Activated CD4-positive, alpha-beta T cell treated with anti-CD3 and anti-CD28 coated beads, Interleukin-2, amount 50 U/mL, for 4 hours (primary cell): ENCODE data around the gene PARP8.
"Not testable (repeated sequence)": the region's sequence is repeated elsewhere in the genome, so short reads cannot be mapped to it uniquely, and the experiment has no call there.

Source experiments
- DNase-seq, 2 experiments: peaks; one replicate each; pipeline ENCODE4 v3.0.0-alpha.2; 2020

Gene PARP8

DNA sequence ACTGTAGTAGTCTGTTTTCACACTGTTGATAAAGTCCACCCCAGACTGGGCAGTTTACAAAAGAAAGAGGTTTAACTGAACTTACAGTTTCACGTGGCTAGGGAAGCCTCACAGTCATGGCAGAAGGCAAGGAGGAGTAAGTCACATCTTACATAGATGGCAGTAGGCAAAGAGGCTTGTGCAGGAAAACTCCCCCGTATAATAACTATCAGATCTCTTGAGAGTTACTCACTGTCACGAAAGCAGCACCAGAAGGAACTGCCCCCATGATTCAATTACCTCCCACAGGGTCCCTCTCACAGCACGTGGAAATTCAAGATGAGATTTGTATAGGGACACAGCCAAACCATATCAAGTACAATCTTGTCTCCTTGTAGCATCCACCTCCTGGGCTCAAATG, 21.1 kb downstream of the PARP8 start:
- no peak for DNase-seq

GRCh38 chr5:50691399-50692016, 25.1 kb downstream of the PARP8 start:
- no peak for DNase-seq

DNA sequence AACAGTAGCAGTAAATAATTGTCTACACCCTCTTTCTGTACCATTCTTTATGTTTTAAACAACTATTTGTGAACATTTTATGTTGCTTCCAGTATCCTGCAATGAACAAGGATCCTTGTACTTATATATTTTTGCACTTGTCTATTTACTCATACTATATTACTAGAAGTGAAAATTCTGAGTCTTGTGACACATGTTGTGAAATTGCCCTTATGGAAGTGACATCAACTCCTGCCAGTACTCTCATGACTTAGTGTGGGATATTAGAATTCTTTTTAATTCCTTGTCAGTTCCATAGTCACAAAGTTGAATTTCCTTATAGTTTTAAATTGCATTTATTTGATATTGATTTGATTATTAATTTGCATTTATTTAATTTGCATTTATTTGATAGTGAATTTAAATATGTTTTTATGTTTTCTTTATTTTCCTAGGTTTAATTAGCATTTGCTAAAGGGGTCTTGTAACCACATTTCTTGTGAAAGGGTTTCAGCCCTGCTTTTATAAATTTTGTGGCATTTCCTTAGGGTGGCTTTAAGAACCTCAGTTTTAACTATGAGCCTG, 27.7 kb downstream of the PARP8 start:
- DNase-seq: no peak

DNA sequence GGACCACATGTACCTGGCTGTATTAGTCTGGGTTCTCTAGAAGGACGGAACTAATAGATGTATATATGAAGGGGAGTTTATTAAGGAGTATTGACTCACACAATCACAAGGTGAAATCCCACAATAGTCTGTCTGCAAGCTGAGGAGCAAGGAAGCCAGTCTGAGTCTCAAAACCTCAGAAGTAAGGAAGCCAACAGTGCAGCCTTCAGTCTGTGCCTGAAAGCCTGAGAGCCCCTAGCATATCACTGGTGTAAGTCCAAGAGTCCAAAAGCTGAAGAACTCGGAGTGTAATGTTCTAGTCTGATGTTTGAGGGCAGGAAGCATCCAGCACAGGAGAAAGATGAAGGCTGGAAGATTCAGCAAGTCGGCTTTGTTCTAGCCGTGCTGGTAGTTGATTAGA, 28.2 kb downstream of the PARP8 start:
- not testable (repeated sequence) for DNase-seq

GRCh38 chr5:50697739-50698138, 31.3 kb downstream of the PARP8 start:
- no peak for DNase-seq

- peak in 1 of 2 experiments; percentile 8 for DNase-seq
Measured at GRCh38 chr5:50699737-50700136, 33.3 kb downstream of the PARP8 start.

- no peak for DNase-seq
Measured at GRCh38 chr5:50700706-50701105, 34.3 kb downstream of the PARP8 start.

GRCh38 chr5:50702615-50703366, 36.4 kb downstream of the PARP8 start:
- DNase-seq: no peak

- DNase-seq: no peak
Measured at GRCh38 chr5:50703367-50703666, 36.9 kb downstream of the PARP8 start.

DNA sequence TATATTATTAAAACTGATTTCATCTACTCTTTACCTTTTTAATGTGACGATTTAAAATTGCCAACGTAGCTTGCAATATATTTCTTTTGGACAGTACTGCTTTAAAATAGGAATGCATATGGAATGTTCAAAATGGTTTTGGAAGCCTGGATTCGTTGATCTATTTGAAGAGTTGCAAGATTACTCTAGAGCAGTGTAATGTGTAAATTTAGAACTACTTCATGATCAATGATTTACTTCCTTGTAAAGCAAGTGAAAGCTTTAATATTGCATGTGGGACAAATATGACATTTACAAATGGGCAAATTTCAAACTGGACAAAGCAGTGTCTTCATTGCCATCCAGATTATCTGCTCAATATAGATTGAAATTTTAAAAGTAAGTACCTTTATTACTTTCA, 38.3 kb downstream of the PARP8 start:
- DNase-seq: no peak

DNA sequence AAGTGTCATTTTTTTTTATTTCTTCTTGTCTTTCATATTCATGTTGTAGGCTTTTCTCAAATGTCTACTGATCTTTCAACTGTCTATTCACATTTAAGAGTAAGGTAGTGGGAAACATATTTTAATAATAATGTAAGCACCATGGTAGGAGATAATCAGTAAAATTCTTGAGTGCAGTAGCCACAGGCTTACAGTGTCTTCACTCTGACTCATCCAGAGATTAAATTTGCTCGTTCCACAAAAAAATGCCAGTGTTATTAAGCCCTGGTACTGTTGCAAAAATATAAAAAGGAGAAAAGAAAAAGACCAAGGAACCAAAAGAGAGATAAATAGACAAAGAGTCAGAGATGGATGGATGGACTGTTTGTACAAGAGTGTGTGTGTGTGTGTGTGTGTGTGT, 43.0 kb downstream of the PARP8 start:
- DNase-seq: no peak

- DNase-seq: no peak
Measured at GRCh38 chr5:50710838-50711237, 44.4 kb downstream of the PARP8 start.

DNA sequence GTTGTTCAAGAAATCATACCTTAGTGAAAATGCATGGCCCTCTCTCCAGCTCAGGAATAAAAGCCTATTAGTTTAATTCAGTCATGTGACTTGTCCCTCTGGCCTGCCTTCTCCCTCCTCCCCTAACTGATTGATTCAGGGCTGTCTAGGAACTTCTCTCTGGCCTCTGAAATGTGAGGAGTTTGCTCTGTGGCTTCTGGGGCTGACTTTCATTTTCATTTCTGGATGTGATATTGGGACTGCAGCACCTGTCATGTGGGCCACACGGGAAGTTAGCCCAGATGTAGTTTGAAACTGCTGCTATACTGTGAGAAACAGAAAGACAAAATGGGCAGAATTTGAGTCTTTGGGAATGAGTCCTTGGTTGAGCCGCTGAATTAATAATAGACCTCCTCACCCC, 44.8 kb downstream of the PARP8 start:
- DNase-seq: peak; percentile 30 to 38

GRCh38 chr5:50712479-50712878, 46.0 kb downstream of the PARP8 start:
- no peak for DNase-seq

DNA sequence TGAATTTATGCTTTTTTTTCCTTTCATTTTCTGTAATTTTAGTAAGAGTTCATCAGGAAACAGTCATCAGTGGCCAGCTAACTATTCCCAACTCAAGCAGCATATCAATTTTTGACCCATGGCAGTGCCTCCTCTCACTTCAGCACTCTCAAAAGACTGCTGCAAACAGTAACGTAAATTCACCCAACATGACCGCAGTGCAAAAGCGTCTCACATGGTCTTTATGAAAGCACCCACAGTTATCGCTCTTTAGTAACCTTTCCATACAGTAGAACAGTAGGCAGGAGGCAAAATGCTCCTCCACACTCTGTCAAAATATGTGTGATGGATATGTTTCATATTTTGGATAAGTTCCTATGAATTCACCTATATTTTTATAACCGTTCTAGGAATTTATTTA, 48.6 kb downstream of the PARP8 start:
- DNase-seq: no peak

- DNase-seq: no peak
Measured at GRCh38 chr5:50716134-50716533, 49.7 kb downstream of the PARP8 start.

DNA sequence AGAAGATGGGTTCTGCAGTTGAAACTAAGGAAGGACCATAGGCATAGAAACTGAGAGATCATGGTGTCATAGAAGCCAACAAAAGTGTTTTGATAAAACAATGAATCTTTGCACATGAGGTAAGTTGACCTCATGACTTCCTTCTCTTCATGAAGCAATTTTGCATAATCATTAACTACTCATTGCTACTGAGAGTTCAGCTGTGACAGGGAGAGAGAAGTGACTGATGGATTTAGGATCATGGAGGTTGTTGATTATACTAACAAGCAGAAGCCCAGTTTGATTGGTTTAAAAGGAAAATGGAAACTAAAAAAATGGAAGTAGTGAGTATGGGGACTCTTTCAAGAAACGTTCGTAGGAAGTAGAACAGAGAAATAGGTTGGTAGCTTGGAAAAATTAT, 51.2 kb downstream of the PARP8 start:
- DNase-seq: no peak

DNA sequence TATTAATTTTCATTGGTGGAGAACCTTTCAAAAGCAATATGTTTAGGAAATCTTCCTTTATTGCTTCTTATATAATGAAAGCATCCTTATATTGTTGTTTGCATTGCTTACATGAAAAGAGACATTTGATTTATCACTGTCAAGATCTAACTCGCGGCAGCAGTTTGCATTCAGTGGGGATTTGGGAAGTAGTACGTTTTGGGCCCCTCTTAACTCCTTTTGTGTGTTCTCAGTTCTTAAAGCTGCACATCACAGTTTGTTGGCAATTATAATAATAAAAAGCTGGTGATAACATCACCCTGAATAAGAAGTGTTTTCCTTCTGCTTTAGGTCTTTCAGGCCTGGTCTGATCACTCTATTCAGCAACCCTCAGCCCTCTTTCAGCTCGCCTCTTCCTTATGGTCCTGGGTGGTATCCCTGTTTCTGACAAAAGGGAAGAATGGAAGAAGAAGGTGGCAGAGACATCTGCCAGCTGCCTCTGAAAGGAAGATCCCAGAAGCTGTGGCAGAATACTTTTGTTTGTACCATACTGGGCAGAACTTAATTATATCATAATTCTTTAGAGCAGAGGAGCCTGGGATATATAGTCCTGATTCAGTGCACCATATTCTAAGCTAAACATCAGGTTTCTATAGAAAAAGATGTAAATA, 53.7 kb downstream of the PARP8 start:
- no peak for DNase-seq

GRCh38 chr5:50722223-50722622, 55.8 kb downstream of the PARP8 start:
- no peak for DNase-seq

- no peak for DNase-seq
Measured at GRCh38 chr5:50724262-50724661, 57.8 kb downstream of the PARP8 start.

GRCh38 chr5:50725800-50726474, 59.5 kb downstream of the PARP8 start:
- no peak for DNase-seq

GRCh38 chr5:50726475-50727148, 60.2 kb downstream of the PARP8 start:
- DNase-seq: no peak

- DNase-seq: peak in 1 of 2 experiments; percentile 11
Measured at GRCh38 chr5:50727149-50727496, 60.7 kb downstream of the PARP8 start.
